GM21390 (cell line): Measurements from ENCODE around the gene TMCO1.
A peak's percentile ranks its signal among the peaks of the same experiment; 100 is the strongest.
"Not testable (repeated sequence)": the region's sequence is repeated elsewhere in the genome, so short reads cannot be mapped to it uniquely, and the experiment has no call there.

Source experiments
- ATAC-seq: cut with Tn5 transposase; IDR thresholded peaks from one replicate; pipeline ENCODE4 v1.9.1; 2021; ENCODE audit not compliant: unreplicated experiment

Gene TMCO1, protein sequence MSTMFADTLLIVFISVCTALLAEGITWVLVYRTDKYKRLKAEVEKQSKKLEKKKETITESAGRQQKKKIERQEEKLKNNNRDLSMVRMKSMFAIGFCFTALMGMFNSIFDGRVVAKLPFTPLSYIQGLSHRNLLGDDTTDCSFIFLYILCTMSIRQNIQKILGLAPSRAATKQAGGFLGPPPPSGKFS

DNA sequence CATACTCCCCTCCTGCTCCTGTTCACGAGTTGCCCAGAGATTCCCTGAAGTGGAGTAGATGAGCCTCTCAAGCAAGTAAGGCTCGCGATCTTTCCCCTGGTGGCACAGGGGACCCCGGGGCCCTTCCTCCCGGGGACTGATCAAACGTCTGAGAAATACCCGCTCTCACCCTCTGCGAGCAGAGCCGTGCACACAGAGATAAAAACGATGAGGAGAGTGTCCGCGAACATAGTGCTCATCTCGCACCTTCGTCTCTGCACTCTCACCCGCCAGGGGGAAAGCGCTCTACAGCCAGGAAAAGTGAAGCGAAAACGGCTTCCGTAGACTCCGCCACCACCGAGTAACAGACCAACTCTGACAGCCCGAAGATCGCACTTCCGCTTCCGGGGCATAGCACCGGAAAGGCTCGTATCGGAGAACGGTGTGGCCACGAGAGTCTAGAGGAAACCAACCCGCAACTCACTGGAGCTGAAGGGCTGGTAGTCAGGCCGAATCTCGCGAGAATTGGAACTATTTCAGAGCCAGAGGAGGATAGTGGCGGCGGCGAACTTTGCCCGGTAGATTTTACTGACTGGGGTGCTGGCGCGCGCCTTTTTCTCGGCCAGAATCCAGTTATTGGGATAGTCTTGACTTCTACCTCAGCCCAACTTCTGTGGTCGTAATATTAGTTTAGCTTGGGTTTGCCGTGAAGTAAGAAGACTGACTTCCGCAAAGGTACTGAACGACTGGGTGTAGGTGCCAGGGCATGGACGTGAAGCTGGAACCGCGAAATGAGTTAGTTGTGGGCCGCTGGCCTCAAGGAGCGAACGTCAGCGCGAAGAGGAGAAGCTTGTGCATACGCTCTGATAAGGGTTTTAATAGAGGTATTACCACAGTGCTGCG is at the start of gene TMCO1:
Gene TMCO1, minus strand, starts transcription at position 356 of the 882 bp plus-strand sequence. Its CDS starts 117 bp downstream, at position 239.
- peak; percentile 99 for ATAC-seq

DNA sequence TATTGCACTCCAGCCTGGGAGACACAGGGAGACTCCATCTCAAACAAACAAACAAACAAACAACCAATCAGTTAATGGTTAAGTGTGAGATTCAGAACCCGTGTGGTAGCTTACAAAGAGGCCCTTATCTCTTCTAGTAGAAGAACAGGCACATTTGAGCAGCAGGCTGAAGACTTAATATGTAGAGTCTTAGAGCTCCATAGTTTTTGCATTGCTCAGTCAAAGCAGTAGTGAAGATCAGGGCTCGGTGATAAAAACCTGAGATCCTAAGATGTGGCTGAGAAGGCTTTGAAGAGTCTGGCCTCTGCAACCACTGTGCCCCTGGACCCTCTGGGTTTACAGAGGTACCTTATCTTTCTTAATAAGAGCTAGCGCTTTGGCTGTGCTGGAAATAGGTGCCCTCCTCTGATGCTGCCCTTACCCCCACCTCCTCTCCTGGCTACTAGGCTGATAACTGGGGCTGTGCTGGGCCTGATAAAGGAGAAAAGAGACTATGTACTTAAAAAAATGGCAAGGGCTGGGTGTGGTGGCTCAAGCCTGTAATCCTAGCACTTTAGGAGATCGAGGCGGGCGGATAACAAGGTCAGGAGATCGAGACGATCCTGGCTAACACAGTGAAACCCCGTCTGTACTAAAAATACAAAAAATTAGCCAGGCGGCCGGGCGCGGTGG is 48.3 kb upstream of the TMCO1 start:
- ATAC-seq, result no peak

DNA sequence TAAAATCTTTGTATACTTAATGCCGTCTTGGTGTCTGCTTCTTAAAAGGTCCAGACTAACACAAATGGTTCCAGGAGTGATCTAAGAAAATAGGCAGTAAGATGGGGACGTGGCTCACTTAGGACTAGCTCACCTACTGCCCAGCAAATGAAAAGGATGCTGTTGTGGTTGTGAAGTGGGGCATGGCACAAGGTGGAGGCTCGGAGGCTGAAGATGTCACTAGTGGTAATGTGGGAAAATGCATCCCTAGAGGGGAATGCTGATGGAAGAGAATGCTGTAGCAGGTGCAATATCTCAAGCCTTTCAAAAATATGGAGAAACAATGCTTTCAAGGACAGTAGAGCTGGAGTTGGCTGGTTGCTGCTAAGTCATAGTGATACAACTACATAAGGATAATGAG is 47.5 kb upstream of the TMCO1 start:
- no peak for ATAC-seq

DNA sequence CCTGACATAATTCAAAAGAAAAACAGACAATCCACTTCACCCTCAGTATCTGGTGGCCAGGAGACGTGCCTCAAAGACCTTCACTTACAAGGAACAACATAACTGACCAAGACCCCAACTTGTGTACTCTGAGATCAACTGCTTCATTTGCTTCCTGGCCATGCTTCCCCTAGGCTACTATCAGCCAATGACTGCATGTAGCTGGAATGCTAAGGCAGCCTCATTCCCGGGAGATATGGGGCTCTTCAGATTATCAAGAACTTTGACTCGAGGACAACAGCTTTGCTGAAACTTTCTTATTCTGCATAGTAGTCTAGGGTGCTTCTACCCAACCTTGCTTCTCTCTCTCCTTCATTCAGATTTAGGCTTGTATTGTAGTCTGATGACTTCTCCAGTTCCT is 47.1 kb upstream of the TMCO1 start:
- no peak for ATAC-seq

DNA sequence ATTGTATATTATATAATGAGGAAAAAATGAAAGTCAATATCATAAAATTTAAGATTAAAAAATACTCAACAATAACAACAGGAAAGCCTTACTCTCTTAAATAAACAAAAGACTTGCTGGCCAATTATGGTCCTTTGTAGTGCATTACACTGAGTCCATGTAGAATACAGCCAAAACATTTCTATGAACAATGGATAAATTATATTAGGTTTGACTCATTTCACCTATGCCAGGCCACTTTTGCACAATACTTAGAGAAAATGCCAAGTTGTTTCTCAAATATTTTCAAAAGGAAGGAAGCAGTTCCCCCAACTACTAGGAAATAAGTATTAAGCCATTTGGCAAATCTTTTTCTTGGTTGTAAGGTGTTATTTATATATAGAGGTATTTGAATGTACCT is 38.9 kb upstream of the TMCO1 start:
- no peak for ATAC-seq

DNA sequence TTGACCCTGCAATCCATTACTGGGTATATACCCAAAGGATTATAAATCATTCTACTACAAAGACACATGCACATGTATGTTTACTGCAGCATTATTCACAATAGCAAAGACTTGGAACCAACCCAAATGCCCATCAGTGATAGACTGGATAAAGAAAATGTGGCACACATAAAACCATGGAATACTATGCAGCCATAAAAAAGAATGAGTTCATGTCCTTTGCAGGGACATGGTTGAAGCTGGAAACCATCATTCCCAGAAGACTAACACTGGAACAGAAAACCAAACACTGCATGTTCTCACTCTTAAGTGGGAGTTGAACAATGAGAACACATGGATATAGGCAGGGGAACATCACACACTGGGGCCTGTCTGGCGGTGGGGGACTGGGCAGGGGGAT is 35.8 kb upstream of the TMCO1 start:
- not testable (repeated sequence) for ATAC-seq

DNA sequence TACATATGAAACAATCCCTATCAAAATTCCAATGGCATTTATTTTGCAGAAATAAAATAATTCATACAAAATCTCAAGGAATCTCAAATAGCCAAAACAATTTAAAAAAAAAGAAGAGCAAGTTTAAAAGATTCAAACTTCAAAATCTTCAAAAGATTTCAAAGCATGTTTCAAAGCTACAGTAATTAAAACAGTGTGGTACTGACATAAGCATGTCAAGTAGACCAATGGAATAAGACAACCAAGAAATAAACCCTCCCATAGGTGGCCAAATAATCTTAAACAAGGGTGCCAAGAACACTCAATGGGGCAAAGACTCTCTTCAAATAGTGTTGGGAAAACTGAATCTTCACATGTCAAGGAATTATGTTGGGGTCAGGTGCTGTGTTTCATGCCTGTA is 30.7 kb upstream of the TMCO1 start:
- no peak for ATAC-seq

DNA sequence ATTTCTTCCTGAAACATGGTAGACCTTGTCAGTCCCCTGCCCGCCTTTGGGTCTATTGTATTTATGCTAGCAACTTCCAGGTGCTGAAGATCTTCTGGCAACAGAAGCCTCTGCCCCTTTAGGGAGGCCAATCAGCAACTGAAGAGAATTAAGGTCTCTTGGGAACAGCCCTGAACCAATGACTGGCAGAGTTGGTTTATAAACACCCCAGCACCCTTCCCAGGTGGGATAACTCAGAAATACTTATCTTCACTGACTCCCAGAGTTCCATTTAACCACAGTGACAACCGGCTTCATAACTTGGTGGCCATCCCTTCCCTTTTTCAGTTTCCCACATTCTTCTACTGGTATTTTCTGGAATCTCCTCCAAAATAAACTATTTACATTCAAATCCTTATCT is 27.2 kb upstream of the TMCO1 start:
- ATAC-seq, result no peak

DNA sequence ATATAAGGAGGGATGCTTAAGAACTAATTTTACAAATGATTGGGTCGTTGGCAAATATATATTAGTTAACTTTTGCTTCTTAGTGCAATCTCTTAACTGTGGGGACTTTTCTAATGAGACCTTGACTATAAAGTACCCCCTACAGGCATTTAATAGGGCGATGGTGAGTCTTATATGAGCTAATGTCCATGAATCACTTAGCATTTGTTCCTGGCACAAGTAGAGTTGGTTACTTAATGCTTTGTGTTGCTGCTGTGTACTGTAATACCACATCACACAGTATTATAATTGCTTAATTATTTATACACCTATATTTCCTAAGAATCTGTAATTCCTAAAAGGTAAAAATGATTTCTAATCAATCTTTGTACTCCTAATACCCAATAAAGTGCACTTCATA is 25.3 kb upstream of the TMCO1 start:
- ATAC-seq, result no peak

DNA sequence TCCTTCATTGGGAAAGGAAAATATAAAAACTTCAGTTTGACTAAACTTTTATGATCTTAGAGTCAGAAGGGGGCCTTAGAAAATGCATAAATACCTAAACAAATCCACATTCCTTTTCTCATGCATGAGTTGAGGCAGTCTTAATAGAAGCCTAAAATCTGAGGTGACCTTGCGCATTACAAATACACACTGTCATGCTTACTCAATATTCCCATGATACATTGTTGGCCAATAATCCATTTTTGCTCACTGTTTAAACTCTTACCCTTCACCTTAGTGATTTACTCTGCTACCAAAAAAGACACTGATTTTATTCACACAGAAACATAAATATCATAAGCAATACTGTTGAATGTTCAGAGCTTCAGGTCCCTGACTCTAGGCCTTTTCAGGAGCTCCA is 19.1 kb upstream of the TMCO1 start:
- no peak for ATAC-seq

DNA sequence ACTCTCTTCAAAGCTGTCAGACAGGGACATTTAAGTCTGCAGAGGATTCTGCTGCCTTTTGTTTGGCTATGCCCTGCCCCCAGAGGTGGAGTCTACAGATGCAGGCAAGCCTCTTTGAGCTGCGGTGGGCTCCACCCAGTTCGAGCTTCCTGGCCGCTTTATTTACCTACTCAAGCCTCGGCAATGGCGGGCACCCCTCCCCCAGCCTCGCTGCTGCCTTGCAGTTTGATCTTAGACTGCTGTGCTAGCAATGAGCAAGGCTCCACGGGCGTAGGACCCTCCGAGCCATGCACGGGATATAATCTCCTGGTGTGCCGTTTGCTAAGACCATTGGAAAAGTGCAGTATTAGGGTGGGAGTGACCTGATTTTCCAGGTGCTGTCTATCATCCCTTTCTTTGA is 14.9 kb upstream of the TMCO1 start:
- ATAC-seq, result not testable (repeated sequence)

DNA sequence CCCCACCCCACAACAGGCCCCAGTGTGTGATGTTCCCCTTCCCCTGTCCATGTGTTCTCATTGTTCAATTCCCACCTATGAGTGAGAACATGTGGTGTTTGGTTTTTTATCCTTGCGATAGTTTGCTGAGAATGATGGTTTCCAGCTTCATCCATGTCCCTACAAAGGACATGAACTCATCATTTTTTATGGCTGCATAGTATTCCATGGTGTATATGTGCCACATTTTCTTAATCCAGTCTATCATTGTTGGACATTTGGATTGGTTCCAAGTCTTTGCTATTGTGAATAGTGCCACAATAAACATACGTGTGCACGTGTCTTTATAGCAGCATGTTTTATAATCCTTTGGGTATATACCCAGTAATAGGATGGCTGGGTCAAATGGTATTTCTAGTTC is 9.5 kb upstream of the TMCO1 start:
- not testable (repeated sequence) for ATAC-seq

DNA sequence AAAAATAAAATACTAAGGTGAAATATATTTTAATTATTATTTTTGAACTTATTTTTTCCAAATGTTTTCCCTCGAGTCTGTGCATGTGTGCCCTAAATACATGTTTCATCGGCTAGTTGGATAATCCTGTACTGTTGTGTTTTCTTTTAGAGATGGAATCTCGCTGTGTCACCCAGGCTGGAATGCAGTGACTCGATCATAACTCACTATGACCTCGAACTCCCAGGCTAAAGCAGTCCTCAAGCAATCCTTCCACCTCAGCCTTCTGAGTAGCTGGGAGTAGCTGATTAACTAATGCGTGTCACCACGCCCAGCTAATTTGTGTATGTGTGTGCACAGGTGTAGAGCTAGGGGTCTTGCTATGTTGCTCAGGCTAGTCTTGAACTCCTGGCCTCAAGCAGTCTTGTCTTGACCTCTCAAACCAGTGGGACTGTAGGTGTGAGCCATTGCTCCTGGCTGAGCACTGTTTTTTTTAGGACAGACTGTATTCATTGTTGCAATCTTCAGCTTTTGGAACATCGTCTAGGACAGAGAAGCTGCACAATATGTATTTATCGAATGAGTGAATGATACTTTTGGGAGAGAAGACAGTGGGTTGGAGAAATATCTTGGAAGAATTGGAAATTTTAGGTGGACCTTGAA is 4.8 kb upstream of the TMCO1 start:
- ATAC-seq, result no peak

DNA sequence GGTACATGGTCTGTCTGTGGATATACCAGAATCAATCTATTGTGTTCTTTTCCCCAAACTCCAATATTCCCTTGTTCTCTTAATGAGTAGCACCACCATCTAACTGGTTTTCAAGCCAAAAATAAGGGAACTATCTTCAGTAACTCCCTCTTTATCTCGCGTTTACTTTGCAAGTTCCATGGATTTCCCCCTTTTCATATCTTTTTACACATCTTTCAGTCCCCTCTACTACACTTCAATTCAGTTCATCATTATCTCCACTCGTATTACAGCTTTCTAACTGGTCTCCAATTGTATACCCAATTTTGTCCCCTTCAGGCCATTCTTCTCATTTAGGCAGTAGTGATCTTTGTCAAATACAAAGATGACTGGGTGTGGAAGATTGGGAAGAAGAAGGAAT is 4.1 kb upstream of the TMCO1 start:
- no peak for ATAC-seq

DNA sequence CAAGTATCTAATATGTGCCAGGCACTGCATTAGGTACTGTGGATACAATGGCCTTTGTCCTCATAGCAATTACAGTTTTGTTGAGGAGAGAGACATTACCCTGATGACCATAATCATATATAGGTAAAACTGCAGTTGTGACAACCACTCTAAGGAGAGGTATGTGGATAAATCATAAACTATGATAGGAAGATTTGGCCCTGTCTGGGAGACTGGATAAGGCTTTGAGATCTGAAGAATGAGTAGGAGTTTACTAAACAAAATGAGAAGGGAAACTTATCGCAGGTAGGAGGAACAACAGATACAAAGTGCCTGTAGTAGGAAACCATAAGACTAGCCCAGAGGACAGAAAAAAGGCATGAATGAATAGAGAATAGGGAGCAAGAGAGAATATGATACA is 4.4 kb downstream of the TMCO1 start:
- ATAC-seq, result no peak

DNA sequence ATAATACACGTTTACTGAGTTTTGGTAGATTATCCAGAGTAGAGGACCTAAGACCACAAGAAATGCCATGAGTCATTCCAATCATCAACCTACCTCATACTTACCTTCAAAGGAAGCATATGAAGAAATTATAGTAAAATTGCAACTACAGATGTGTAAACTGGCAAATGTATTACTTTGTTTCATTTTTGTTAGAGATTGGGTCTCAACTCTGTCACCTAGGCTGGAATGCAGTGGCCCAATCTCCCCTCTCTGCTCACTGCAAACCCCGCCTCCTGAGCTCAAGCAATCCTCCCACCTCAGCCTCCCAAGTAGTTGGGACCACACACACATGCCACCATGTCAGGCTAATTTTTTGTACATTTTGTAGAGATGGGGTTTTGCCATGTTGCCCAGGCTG is 5.2 kb downstream of the TMCO1 start:
- ATAC-seq, result no peak

DNA sequence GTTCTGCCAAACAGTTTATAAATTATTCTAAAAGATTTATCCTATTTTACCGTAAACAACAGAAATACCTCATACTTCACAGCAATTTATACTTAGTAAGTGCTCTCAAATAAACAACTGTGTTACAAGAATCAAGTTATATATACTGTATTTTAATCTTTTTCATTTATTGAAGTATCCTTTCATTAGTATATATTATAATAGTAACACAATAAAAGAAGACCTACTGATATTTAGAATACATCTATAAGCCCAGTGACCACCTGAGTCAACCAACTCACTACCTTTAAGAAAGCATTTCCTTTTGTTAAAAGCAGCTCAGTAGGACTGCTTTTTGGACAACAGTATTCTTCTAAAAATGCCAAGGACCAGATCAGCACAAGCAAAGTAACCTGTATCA is 5.9 kb downstream of the TMCO1 start:
- ATAC-seq, result no peak

DNA sequence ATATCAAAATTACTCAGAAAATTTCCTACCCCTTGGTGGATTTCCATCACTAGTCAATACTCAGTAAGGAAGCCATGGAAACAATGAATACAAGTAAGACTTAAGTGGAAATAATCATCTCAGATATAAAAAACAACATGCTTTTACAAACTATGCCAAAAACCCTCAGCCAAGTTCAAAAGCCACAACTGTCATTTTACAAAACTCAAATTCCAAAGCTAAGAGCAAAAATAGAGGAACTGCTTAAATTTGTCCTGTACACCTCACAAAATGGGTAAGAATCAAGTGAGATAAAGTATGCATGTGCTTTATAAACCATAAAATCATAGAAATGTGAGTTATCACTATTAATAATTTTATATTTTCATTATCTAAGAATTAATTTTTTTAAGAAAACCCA is 9.6 kb downstream of the TMCO1 start:
- ATAC-seq, result no peak

DNA sequence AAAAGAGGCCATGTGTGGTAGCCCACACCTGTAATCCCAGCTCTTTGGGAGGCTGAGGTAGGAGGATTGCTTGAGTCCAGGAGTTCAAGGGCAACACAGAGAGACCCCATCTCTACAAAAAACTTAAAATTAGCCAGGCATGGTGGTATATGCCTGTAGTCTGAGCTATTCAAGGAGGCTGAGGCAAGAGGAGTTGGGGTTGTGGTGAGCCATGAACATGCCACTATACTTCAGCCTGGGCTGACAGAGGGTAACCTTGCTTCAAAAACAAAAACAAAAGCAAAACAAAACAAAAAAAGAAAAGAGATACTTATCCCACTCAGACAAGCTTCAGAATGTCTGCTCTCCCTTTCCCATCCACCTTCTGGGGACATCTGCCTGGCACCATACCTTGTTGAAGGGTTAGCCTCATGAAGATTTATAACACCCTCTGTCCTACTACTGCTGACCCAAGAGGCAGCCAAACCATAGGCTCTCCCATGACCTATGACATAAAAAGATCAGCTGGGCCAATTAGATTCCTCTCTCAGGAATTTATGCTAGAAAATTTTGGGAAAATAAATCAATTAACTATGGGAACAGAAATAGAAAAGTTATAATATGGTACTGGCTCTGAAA is 13.2 kb downstream of the TMCO1 start:
- ATAC-seq, result no peak

DNA sequence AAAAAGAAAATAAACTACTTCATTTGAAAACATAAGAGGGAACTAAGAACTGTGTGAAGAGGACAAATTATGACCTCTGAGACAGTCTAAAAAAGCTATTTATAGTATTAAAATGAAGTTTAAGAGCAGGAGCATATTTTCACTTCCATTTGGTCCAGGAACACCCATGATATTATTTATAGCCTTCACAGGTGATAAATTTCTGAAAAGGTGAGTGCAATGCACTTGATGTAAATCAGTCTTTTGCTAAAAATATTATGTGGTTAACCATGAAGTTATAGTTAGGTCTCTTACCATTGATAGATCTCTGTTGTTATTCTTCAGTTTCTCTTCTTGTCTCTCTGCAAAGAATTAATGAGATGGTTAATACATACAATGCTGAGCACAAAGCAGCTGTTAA is 14.7 kb downstream of the TMCO1 start:
- ATAC-seq, result peak; percentile 94

DNA sequence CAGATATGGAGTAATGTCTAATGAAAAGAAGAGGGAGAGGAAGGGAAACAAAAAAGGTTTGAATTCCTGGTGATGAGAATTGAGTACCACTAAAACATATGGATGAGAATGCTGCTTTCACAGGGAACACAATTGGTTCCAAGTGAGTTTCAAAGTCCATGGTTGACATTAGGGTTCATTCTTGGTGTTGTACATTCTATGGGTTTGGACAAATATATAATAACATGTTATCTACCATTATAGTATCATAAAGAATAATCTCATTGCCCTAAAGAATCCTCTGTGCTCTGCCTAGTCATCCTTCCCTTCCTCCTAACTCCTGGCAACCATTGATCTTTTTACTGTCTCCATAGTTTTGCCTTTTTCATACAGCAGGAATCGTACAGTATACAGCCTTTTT is 20.1 kb downstream of the TMCO1 start:
- no peak for ATAC-seq
